Measurements from ENCODE around the gene PALMD.

Gene PALMD, protein sequence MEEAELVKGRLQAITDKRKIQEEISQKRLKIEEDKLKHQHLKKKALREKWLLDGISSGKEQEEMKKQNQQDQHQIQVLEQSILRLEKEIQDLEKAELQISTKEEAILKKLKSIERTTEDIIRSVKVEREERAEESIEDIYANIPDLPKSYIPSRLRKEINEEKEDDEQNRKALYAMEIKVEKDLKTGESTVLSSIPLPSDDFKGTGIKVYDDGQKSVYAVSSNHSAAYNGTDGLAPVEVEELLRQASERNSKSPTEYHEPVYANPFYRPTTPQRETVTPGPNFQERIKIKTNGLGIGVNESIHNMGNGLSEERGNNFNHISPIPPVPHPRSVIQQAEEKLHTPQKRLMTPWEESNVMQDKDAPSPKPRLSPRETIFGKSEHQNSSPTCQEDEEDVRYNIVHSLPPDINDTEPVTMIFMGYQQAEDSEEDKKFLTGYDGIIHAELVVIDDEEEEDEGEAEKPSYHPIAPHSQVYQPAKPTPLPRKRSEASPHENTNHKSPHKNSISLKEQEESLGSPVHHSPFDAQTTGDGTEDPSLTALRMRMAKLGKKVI

DNA sequence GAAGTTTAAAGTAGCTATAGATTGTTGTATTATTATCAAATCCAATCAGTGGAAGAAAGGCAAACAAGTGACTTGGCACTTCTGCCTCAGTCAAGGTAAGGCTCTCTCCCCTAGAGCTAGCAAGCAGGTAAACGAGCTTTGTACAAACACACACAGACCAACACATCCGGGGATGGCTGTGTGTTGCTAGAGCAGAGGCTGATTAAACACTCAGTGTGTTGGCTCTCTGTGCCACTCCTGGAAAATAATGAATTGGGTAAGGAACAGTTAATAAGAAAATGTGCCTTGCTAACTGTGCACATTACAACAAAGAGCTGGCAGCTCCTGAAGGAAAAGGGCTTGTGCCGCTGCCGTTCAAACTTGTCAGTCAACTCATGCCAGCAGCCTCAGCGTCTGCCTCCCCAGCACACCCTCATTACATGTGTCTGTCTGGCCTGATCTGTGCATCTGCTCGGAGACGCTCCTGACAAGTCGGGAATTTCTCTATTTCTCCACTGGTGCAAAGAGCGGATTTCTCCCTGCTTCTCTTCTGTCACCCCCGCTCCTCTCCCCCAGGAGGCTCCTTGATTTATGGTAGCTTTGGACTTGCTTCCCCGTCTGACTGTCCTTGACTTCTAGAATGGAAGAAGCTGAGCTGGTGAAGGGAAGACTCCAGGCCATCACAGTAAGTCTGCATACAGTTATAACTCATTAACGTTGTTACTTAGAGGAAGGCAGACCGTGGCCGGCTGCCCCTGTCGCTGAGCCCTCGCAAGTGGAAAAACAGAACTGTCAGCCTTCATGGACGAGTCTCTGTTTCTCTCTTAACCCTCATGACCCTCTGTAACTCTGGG lies at the start of gene PALMD:
PALMD (plus strand) TSS at position 415 of the 833 bp plus-strand sequence; CDS start at position 620, 205 bp downstream.
- peak; percentile 29 for DNase-seq

DNA sequence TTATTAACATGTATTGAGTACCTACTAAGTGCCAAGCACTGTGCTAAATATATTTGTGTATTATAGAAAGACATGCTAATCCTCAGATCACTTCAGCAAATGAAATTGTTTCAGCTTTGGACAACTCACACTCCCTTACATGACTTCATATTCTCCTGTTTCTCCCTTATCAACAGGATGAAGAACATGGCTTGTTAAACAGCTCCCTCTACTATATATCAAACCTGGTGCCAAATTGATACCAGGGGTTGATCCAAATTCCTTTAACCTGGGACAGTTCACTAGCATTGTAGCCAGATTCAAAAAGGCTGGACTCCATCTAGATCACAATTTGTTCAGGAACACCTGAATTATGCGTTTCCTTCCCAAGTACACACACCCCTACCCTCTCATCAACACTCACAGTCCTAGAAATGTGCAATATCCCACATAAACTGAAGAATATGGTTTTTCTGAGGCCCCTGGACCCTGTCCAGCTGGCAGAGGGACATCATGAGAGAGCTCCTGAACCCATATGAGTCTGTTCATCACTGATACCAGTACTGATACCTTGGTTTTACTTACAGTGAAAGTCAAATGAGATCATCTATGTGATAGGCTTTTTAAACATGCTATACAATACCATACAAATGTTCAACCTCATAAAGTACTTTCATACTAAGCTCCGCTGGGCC lies 47.0 kb upstream of the PALMD start:
- no peak for DNase-seq

DNA sequence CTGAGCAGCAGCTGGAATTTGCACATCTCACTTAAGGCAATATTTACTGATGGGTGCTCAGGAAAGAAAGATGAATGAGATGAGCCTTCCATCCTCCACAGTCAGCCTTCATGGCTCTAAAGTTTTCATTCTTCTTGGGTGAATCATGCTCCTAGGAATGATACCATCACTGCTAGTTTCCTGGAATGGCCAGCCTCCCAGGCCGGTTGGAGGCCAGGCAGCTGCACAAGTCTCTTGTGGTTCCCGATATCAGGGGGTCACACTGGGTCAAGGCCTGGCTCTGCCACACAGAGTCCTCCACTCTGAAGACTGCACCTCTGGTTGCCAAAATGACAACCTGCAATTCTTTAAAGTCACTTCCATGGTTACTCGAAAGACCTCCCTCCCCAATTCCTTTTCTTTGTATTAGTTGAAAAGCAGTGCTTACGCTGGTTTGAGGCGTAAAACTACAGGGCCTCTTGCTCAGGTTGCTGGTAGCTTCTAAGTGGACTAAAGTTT lies 46.2 kb upstream of the PALMD start:
- peak; percentile 91 for DNase-seq

DNA sequence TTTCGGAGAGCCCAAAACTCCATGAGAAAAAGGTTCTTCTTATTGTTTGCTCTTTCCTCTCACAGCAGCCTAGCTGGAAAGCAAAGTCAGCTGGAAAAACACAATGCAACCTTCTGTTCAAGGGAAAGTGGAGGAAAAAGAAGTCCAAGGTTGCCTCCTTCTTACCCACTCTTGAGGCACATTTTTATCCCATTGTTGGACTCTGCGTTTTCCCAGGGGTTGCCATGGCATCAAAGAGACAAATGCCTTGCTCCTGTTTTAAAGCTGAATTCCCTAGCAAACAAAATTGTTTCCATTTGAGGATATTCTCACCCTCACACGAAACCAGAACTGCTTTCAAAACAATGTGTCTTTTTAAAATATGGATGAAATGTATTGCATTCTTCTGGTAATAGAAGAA lies 45.1 kb upstream of the PALMD start:
- DNase-seq, result peak; percentile 31

DNA sequence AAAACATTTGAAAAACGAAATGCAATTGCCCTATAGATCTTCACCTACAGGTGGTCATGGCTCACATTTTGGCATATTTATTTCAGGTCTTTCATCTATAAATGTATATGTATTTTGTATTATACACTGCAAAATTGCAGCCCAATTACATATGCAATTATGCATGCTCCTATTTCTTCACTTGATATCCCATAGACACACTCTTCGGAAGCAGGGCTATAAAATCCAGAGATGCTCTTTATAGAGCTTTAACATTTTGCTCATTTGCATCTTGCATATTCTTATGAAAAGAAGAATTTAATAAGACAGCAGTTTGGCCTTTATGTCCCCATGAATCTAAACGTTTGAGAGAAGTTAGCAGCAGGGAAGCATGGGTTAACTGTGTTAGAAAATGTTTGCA lies 44.7 kb upstream of the PALMD start:
- DNase-seq, result no peak

DNA sequence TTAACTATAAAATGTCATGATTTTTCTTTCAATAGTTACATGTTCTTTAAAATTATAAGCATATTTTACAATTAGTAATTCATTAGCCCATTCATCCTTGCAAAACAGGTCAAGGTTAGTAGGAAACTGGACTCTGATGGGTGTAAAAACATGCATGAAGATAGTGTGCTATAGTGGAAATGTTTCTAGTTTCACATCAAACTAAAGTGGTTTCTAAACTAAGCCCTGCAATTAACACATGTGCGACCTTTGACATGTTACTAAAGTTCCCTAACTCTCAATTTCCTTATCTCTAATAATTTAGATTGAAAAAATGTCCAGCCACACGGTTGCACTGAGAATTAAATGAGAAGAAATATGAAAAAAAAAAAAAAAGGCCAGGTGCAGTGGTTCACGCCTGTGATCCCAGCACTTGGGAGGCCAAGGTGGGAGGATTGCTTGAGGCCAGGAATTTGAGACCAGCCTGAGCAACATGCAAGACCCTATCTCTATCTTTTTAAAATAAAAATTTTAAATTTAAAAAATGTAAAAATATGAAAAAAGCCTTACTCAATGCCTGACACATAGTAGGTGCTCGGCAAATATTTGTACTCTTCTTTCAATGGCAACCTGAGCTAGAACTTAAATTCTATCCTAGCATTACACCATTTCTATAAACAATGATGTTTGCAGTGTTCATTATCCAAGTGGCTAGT lies 44.1 kb upstream of the PALMD start:
- no peak for DNase-seq

DNA sequence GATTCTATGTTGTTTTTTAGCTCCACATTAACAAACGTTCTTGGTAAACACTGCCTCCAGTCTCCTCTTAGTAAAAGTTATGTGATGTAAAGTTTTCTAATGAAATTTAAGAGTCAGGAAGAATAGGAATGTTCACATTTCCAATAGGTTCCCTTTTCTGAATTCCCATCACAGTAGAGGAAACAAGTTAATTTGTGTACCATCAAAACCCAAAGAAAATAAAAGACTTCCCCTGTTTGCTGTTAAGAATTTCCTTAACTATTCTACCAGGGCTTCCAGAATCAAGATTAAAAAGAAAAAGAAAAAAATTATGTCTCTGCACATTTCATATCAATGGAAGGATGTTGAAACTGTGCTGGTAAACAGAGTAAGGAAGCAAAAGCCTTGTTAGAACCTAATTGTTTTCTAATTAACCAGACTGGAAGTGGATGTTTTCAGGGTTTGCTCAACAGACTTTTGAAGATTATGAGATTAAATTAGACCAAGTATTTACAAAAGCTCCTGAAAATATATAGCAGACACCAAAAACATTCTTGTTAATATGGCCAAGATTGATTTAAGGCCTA lies 43.4 kb upstream of the PALMD start:
- no peak for DNase-seq

DNA sequence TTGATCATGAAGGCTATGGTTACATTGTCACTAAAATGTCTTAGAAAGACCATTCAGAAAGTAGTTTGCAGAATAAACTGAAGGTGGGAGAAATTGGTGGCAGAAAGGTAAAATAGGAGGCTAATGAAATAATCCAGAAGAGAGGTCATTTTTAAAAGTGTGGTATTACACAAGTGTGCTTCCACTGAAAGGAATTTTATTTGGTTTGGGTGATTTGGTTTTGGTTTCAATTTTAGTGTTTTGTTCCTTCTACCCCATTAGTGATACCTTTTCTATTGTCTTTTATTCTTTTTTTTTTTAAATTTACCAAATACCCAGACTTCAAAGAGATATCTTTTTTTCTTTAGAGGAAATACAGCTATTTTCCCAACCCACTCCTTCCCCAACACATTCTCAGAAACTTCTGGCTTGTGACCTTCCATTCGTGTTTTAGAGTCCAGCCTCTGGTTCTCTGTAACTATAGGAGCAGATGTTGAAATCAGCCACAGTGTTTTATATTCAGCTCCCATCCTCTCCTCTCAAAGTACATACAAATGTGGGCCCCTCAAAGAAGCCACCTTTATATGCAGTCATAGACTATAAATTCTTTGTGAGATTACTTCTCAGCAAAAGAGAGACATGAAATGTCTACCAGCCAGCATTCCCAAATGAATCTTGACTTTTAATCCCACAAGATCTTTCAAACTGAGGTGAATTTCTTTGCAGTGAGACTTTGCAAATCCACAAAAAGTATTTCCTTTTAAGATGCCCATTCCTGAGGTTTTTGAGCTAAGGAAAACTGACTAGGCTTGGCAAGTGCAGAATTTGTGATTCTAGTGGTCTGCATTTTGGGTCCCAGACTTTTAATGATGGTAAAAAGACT lies 42.0 kb upstream of the PALMD start:
- DNase-seq, result peak; percentile 45

DNA sequence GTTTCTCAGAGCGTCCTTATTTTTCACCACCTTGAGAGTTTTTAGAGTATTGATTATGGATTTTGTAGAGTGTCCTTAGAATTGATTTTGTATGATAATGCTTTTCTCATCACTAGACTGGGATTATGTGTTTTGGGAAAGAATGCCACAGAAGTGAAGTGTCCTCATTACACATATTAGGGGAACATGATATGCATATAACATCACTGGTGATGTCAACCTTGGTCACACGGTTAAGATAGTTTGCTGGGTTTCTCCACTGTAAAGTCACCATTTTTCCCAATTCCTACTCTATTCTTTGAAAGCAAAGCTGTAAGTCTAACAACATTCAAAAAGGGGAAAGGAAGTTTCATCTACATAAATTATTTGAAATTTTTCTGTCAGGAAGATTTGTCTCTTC lies 39.6 kb upstream of the PALMD start:
- no peak for DNase-seq

DNA sequence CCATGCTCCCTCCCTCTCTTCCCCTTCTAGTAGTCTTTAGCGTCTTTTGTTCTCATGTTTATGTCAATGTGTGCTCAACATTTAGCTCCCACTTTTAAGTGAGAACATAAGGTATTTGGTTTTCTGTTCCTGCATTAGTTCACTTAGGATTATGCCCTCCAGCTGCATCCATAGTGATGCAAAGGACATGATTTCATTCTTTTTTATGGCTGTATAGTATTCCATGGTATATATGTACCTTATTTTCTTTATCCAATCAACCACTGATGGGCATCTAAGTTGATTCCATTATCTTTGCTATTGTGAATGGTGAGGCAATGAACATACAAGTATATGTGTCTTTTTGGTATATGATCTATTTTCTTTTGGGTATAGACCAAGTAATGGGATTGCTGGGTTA lies 38.3 kb upstream of the PALMD start:
- no peak for DNase-seq

DNA sequence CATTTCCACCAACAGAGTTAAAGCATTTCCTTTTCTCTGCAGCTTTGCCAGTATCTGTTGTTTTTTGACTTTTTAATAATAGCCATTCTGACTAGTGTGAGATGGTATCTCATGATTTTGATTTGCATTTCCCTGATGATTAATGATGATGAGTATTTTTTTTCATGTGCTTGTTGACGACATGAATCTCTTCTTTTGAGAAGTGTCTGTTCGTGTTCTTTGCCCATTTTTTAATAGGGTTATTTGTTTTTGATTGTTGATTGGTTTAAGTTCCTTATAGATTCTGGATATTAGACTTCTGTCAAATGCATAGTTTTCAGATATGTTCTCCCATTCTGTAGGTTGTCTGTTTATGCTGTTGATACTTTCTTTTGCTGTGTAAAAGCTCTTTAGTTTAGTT lies 37.9 kb upstream of the PALMD start:
- DNase-seq, result no peak

DNA sequence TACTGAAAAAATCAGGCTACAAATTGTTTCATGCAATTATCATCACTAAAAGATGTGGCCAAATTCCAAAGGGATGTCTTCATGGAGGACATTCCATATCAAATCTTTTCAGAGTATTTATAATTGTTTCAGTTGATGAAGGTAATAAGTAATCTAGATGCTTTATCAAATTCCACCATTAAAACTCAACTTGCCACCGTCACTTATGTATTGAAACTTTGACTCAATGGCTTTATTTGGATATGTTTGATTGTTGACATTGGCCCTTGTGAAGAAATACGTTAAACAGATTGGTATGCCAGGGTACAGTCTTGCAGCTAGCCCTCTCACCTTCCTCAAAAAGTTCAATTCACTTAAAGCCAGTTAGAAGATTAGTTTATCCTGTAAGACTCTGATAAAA lies 32.2 kb upstream of the PALMD start:
- peak; percentile 28 for DNase-seq

DNA sequence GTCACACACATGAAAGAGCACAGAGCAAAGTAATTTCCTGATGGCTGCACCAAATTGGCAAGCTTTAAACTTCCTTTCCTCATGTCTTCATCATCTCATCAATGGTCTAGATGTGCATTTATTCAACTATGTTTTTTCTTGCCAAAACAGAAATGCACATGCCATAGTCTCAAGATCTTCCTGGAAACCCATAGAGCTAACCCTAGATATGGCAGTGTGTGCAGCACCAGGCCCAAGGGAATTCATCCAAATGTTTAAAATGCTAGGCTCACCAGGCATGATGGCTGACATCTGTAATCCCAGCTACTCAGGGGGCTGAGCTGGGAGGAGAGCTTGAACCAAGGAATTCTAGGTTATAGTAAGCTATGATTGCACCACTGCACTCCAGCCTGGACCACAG lies 31.2 kb upstream of the PALMD start:
- no peak for DNase-seq

DNA sequence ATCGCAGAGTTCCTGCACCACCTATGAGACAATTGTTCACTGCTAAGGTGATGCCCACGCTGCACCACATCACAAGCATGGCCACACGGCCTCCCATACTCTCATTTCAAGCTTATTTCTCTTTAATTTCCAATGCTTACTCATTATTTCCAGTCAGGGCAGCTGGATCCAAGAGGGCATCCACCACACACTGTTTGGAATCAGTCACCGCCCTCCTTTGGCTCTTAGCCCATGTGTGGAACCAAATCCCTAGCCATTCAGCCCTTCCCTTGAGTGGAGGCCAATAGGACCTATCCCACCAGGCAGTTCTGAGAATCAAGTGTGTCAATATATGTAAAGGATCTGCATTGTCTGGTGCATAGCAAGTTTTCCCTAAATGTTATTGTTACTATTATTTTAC lies 26.3 kb upstream of the PALMD start:
- no peak for DNase-seq

DNA sequence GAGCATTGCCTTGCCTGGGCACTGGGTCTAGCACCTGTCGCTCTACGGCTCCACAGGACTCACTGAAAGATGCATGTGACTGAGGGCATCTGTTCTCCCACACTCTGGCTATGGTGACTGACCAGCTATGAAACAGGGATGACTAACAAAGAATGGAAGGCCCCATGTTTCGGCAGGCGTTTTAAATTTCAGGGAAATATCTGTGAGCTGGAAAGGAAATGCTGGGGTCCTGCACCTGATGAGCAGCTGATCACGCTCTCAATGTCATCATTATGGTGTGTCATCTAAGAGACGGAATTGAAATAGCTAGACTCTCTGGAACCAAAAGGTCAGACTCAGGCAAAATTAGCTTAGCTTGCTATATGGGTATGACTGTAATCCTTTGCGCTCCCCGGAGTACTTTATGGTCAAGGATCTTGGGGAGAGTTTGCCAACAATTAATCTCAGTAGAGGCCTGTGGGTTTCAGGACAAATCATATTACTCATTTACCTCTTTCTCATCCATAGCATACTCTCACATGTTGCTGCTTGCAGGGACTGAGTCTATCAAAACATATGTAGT lies 24.5 kb upstream of the PALMD start:
- peak; percentile 47 for DNase-seq

DNA sequence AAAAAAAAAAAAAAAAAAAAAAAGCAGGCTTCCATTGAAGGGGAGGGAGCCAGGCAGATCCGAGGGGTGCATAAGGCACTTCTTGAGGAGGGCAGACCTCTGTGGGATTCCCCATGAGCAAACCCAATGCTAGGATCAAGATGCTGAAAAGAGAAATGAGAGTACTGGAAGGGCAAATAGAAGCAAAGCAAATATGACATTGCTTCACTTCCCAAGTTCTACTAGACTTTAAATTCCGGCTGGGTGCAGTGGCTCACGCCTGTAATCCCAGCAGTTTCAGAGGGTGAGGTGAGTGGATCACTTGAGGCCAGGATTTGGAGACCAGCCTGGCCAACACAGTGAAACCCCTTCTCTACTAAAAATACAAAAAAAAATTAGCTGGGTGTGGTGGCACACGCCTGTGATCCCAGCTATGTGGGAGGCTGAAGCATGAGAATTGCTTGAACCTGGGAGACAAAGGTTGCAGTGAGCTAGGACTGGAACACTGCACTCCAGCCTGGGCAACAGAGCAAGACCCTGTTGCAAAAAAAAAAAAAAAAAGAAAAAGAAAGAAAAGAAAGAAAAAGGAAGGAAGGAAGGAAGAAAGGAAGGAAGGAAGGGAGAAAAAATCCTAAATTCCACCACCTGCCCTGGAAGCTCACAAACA lies 23.1 kb upstream of the PALMD start:
- DNase-seq, result no peak

DNA sequence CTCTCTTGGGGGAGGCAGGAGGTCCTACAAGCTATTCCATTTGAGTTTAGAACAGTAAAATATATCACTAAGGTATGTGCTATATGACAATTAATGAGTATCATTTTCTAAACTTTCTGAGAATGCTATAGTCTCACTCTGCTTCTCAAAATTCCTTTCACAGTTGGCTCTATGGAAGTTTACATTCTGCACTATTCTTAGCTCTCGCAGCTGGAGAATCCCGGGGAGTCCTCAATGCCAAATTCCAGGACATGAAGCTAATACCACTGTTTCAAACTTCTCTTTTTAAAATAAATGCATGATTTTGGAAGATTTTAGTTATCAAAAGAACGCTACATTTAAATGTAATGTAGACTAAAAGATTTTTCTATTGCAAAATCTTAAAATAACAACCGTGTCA lies 22.4 kb upstream of the PALMD start:
- no peak for DNase-seq

DNA sequence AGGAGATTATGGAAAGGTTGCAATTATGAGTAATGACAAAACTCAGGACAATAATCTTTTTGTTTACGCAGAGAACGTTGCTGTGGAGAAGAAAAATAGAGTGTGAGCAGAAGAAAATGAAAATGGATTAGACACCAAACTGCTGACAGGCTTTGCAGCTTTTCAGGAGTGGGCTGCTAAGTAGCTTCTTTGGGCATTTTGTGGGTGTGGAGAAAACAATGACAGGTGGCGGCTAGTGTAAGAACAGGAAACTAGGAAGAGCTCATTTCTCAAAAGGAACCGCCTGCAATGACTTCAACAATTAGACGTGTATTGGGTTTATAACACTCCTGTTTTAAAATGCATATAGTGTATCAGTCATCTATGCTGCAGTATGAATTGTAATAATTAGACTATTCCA lies 18.3 kb upstream of the PALMD start:
- DNase-seq, result no peak

DNA sequence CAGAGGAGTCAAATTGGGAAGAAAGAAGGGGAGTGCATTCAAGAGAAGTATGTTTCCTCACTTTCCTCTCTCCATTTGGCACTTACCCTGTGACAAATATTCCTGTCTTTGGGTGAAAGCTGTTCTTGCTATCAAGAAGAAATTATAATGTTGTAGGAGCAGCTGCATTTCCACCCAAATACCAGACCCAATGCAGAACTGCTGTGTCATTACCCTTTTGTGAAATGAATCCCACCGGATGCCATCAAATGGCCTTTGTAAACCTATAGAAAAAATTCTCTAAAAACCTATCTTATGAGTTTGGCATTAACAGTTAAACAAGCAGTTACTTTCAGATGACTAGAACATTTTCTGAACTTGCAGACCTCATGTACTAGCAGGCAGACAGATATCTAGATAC lies 16.7 kb upstream of the PALMD start:
- no peak for DNase-seq

DNA sequence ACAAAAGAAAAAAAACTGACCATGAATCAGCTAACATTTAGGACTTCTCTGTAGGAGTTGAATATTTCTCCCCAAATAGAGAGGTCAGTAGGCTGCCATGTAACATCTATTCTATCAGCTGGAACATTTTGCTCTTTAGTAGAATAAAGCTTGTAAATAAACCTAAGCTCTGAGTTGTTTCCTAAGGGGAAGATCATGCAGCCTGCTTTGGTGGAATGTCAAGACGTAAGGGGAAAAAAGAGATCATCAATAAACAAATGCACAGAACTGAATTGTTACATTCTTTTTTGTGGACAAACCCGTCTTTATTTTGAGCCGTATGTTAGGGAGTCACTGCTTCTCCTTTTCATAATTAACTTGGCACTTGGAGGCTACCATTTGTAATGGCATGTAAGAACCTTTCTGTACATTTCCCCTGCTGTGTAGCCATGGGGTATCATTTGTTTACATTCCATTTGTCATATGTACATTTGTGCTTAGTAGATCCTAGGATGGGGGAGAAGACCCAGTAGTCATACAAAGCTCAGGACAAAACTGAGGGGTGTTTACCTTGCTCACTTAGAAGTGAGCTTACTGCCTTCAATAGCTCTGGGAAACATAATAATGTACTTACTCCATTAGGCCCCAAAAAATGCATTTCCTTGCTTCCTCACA lies 10.8 kb upstream of the PALMD start:
- DNase-seq, result no peak
